GM15510 (cell line): ENCODE results near the gene SMC2.

ENCODE experiments used
- POLR2A ChIP-seq: IDR thresholded peaks from 3 replicates; pipeline ENCODE4 v1.6.1; 2011; ENCODE audit warnings: borderline replicate concordance; ENCODE audit not compliant: insufficient read length; ENCODE audit errors: extremely low read depth

SMC2 gene

DNA sequence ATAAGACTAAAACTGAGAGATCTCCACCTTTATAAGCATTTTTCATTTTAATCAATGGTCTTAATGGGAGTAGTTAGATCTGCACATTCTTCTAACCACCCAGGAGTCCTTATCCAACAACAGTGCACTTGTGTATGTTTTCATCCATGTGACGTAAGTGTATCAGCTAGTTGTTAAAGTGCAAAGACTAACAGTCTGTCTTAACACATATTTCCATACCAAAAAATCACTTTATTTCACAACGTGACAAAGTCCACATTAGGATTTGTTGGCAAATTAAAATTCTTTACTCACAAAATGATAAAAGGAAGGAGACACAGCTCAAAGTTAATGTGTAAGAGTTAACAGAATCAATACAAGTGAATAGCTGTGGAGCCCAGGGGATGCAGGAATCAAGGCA lies 1.9 kb upstream of the SMC2 start:
- TF ChIP-seq POLR2A: no peak

- no peak for TF ChIP-seq POLR2A
Observed at GRCh38 chr9:104092875-104093600, 1.1 kb upstream of the SMC2 start.

DNA sequence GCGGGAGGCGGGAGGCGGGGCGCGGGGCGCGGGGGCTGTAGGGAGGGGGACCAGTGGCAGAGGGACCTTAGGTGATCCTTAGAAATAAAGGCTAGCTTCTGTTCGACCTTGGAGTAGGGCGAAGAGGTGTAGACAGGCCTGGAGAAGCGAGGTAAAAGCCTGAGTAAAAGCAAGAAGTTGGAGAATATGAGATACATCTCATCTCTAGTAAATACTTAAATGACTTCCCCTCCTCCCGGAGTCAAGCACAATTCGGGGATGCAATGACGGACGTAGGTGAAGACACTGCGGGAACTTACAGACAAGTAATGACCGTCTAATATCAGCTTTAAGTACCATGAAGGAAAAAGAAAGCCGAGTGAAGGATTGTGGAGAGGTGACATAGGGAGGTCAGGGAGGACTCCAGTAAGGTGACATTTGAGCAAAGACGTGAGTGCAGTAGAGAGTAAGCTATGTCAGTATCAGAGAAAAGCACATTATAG lies 466 bp downstream of the SMC2 start:
- no peak for TF ChIP-seq POLR2A

DNA sequence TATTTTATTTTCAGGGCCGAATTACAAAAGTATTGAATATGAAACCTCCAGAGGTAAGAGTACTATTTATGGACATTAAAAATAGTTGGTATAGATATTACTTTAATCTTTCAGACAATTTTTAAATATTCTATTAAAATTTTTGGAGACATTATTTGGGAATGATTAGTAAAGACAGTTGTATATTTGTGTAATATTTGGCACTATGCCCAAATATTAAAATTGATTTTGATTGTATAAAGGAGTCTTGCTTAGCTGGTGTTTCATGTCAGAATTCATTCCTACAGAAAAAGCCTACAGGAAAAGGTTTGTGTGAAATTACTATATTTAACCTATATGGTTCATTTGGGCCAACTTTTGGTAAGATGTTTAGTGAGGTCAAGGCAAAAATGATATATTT lies 5.5 kb downstream of the SMC2 start:
- TF ChIP-seq POLR2A: no peak

DNA sequence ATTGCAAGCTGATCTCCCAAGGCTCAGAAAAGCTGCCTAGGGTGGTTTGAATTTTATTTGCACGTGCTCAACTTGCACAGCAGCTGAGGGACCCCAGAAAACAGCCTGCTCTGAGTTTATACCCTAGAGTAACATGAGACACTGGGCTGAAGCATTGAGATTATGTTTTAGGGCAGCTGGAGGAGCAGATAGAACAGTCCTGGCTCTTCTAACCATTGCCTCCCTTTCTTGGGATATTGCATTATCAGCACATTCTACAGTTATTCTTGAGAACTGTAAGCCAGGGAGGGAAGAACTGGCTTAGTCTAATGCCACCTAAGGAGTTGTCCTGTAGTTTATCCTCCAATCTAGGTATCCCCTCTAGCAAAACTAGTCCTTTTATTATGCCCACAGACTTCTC lies 10.3 kb downstream of the SMC2 start:
- TF ChIP-seq POLR2A: no peak

- TF ChIP-seq POLR2A: no peak
Observed at GRCh38 chr9:104107799-104108198, 13.7 kb downstream of the SMC2 start.

- TF ChIP-seq POLR2A: no peak
Observed at GRCh38 chr9:104108315-104108714, 14.2 kb downstream of the SMC2 start.

- no peak for TF ChIP-seq POLR2A
Observed at GRCh38 chr9:104110509-104110908, 16.4 kb downstream of the SMC2 start.

- no peak for TF ChIP-seq POLR2A
Observed at GRCh38 chr9:104118916-104119315, 24.8 kb downstream of the SMC2 start.

- no peak for TF ChIP-seq POLR2A
Observed at GRCh38 chr9:104121022-104121421, 26.9 kb downstream of the SMC2 start.

DNA sequence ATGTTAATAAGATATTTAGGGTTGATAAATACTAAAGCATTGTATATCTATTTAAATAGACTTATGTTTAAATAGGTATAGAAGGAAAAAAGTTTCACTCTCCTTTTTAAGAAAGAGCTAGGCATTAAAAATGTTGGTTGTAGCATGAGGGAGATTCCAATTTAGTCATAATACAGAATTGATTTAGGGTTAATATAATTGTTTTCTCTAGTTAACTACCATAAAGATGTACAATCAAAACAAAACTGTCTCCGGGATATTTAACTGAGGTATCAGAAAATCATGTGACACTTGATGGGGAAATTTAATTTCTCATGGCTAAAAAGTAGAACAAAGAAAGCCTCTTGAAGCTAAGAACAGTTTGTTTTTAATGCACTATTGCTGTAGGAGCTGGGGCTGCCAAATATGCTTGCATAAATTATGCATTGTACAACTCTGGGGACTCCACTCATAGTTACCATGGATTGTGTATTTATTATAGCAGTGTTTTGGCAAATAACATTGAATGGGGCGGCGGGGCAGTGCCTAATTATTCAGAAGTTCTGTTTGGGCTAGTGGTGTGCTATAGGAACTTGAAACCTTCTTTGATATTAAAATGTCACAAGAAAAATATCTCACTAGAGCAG lies 44.2 kb downstream of the SMC2 start:
- TF ChIP-seq POLR2A: no peak

- no peak for TF ChIP-seq POLR2A
Observed at GRCh38 chr9:104142799-104143549, 48.9 kb downstream of the SMC2 start.

DNA sequence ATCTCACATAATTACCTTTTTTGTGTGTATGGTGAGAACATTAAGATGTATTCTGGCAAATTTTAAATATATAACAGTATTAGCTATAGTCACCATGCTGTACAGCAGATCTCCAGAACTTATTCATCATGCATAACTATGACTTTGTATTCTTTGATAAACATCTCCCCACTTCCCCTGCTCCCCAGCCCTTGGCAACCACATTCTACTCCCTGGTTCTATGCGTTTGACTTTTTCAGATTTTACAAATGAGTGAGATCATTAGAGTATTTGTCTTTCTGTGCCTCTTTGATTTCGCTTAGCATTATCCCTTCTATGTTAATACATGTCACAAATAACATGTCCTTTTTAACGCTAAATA lies 49.4 kb downstream of the SMC2 start:
- no peak for TF ChIP-seq POLR2A

- TF ChIP-seq POLR2A: no peak
Observed at GRCh38 chr9:104144336-104144735, 50.2 kb downstream of the SMC2 start.

GRCh38 chr9:104173067-104173466 lies 79.0 kb downstream of the SMC2 start:
- no peak for TF ChIP-seq POLR2A
